Activated T-helper 9 cell treated with anti-CD3 and anti-CD28 coated beads, Interleukin-2, amount 50 U/mL, for 16 hours (primary cell): ENCODE measurements around the gene CTPS2.

Experiments used
- DNase-seq: peaks from one replicate; pipeline ENCODE4 v3.0.0-alpha.2; 2020; ENCODE audit warnings: low read depth

Gene CTPS2

GRCh38 chrX:16711893-16712547 is 449 bp downstream of the CTPS2 start:
- DNase-seq = no peak

GRCh38 chrX:16711219-16711811 is 1.2 kb downstream of the CTPS2 start:
- DNase-seq = no peak

- DNase-seq = no peak
Measured at GRCh38 chrX:16708016-16708415, 4.5 kb downstream of the CTPS2 start.

- no peak for DNase-seq
Measured at GRCh38 chrX:16705370-16705769, 7.1 kb downstream of the CTPS2 start.

GRCh38 chrX:16702700-16703599 is 9.5 kb downstream of the CTPS2 start:
- no peak for DNase-seq

GRCh38 chrX:16700734-16701133 is 11.7 kb downstream of the CTPS2 start:
- no peak for DNase-seq

GRCh38 chrX:16699389-16699788 is 13.1 kb downstream of the CTPS2 start:
- DNase-seq = no peak

- DNase-seq = no peak
Measured at GRCh38 chrX:16696956-16697355, 15.5 kb downstream of the CTPS2 start.

GRCh38 chrX:16695079-16695676 is 17.3 kb downstream of the CTPS2 start:
- DNase-seq = peak; percentile 45

GRCh38 chrX:16687514-16687913 is 25.0 kb downstream of the CTPS2 start:
- no peak for DNase-seq

- DNase-seq = no peak
Measured at GRCh38 chrX:16683007-16683664, 29.3 kb downstream of the CTPS2 start.

- DNase-seq = no peak
Measured at GRCh38 chrX:16678689-16679088, 33.8 kb downstream of the CTPS2 start.

GRCh38 chrX:16671005-16671404 is 41.5 kb downstream of the CTPS2 start:
- no peak for DNase-seq

GRCh38 chrX:16666541-16666940 is 45.9 kb downstream of the CTPS2 start:
- no peak for DNase-seq

GRCh38 chrX:16665089-16665488 is 47.4 kb downstream of the CTPS2 start:
- no peak for DNase-seq

- no peak for DNase-seq
Measured at GRCh38 chrX:16664626-16665025, 47.8 kb downstream of the CTPS2 start.

GRCh38 chrX:16664074-16664473 is 48.4 kb downstream of the CTPS2 start:
- DNase-seq = no peak

- DNase-seq = no peak
Measured at GRCh38 chrX:16662402-16662801, 50.1 kb downstream of the CTPS2 start.

- no peak for DNase-seq
Measured at GRCh38 chrX:16661495-16661894, 51.0 kb downstream of the CTPS2 start.

- no peak for DNase-seq
Measured at GRCh38 chrX:16659321-16659720, 53.1 kb downstream of the CTPS2 start.

GRCh38 chrX:16658284-16658683 is 54.2 kb downstream of the CTPS2 start:
- no peak for DNase-seq

GRCh38 chrX:16654093-16654492 is 58.4 kb downstream of the CTPS2 start:
- DNase-seq = no peak
